Measurements from ENCODE around the gene ASIC2. TPM values are rescaled to one million over a fixed set of nuclear protein-coding genes. Genes with fewer than 3 reads are reported as not detected.

Gene ASIC2
- total RNA-seq, 3 donors from 2014 or later, result 0.84 to 4.6 (median 0.98) TPM

GRCh38 chr17:33096161-33096560 lies 196.9 kb downstream of the ASIC2 start:
- H3K4me3 ChIP-seq, result no peak overlapping the region
- DNase-seq (no peak), ATAC-seq (no peak)
- intact Hi-C loops (cut with DNase I, micrococcal nuclease), result loop anchor here in 1 of 2 donors (5.0 kb wide), 1 partner anchor 581 kb away; no protein-coding TSS in a partner anchor
- no peaks in the 10 kb centered on the region for H3K36me3 ChIP-seq (ENCODE audit: low read depth)
- no peaks in the 10 kb centered on the region for H3K4me1 ChIP-seq (ENCODE audit: low read depth)
- no peak for TF ChIP-seq CTCF (IDR thresholded peaks at IDR 0.05)
- no peaks in the 10 kb centered on the region for H3K9me3 ChIP-seq

- intact Hi-C loops (cut with DNase I, micrococcal nuclease), result no loop called here
These were observed 201.8 kb downstream of the ASIC2 start for GRCh38 chr17:33091271-33091670.

GRCh38 chr17:33090806-33091205 lies 202.3 kb downstream of the ASIC2 start:
- Histone ChIP-seq H3K9me3 (no peaks in the 10 kb centered on the region), H3K36me3 (ENCODE audit: low read depth) (no peaks in the 10 kb centered on the region), H3K4me1 (ENCODE audit: low read depth) (no peaks in the 10 kb centered on the region), H3K4me3 (no peak overlapping the region)
- TF ChIP-seq CTCF (IDR thresholded peaks at IDR 0.05), result no peak
- DNase-seq (no peak), ATAC-seq (no peak)
- intact Hi-C loops (cut with DNase I, micrococcal nuclease), result no loop called here

More at GRCh38 chr17:33091271-33091670, 201.8 kb downstream of the ASIC2 start:
- no peak overlapping the region for H3K4me3 ChIP-seq
- DNase-seq (no peak), ATAC-seq (no peak)
- TF ChIP-seq CTCF (IDR thresholded peaks at IDR 0.05), result no peak
- H3K9me3 ChIP-seq, result no peaks in the 10 kb centered on the region
- H3K4me1 ChIP-seq (ENCODE audit: low read depth), result no peaks in the 10 kb centered on the region
- no peaks in the 10 kb centered on the region for H3K36me3 ChIP-seq (ENCODE audit: low read depth)

- no peak for TF ChIP-seq CTCF (IDR thresholded peaks at IDR 0.05)
- H3K9me3 ChIP-seq, result no peaks in the 10 kb centered on the region
- no peaks in the 10 kb centered on the region for H3K36me3 ChIP-seq (ENCODE audit: low read depth)
- H3K4me1 ChIP-seq (ENCODE audit: low read depth), result peaks cover 6% of the 10 kb centered on the region
- no peak for DNase-seq
- intact Hi-C loops (cut with DNase I, micrococcal nuclease), result no loop called here
- no peak overlapping the region for H3K4me3 ChIP-seq
- ATAC-seq, result peak; percentile 40
These were observed 206.2 kb downstream of the ASIC2 start for GRCh38 chr17:33086878-33087277.

GRCh38 chr17:33086041-33086440 lies 207.1 kb downstream of the ASIC2 start:
- DNase-seq, result no peak

More at GRCh38 chr17:33086041-33086440, 207.1 kb downstream of the ASIC2 start:
- Histone ChIP-seq H3K9me3 (no peaks in the 10 kb centered on the region), H3K36me3 (ENCODE audit: low read depth) (no peaks in the 10 kb centered on the region), H3K4me1 (ENCODE audit: low read depth) (peaks cover 6% of the 10 kb centered on the region), H3K4me3 (no peak overlapping the region)
- ATAC-seq, result no peak
- TF ChIP-seq CTCF (IDR thresholded peaks at IDR 0.05), result no peak
- intact Hi-C loops (cut with DNase I, micrococcal nuclease), result no loop called here

All from mucosa of descending colon (tissue), 3 donors.